ENCODE measurements around the gene KCNMB2.
"Not testable (repeated sequence)": the region's sequence is repeated elsewhere in the genome, so short reads cannot be mapped to it uniquely, and the experiment has no call there.

Gene KCNMB2

DNA sequence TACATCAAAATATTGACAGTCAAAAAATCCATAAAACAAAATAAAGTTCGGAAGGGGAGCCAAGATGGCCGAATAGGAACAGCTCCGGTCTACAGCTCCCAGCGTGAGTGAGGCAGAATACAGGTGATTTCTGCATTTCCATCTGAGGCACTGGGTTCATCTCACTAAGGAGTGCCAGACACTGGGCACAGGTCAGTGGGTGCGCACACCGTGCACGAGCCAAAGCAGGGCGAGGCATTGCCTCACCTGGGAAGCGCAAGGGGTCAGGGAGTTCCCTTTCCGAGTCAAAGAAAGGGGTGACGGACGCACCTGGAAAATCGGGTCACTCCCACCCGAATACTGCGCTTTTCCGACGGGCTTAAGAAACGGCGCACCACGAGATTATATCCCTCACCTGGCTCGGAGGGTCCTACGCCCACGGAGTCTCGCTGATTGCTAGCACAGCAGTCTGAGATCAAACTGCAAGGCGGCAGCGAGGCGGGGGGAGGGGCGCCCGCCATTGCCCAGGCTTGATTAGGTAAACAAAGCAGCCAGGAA, 323.7 kb downstream of the KCNMB2 start:
- H3K27ac ChIP-seq (replicated peaks; ENCODE audit: low read length); H3K27me3 ChIP-seq (ENCODE audit: control insufficient read depth in 3 of 3, insufficient read depth in 3 of 3, low read depth in 1 of 3, low read length in 3 of 3); H2BK5ac ChIP-seq (ENCODE audit: low read length); H3K79me1 ChIP-seq (ENCODE audit: low read depth, low read length); H4K91ac ChIP-seq (ENCODE audit: low read depth, low read length, poor library complexity); H3K4me1 ChIP-seq (ENCODE audit: control insufficient read depth in 2 of 2, insufficient read depth in 1 of 2, low read depth in 1 of 2, low read length in 2 of 2); H3K14ac ChIP-seq (ENCODE audit: low read length); H3K18ac ChIP-seq (ENCODE audit: low read length); H2BK120ac ChIP-seq (ENCODE audit: low read depth, low read length); H3K4me2 ChIP-seq (ENCODE audit: insufficient read depth, low read length, poor library complexity, severe bottlenecking); H3K23ac ChIP-seq (ENCODE audit: low read depth, low read length, poor library complexity); H4K8ac ChIP-seq (ENCODE audit: low read depth, low read length); DNase-seq (ENCODE audit: low spot score); H2AK5ac ChIP-seq (ENCODE audit: low read depth, low read length); H2BK12ac ChIP-seq (ENCODE audit: low read length); H3K4me3 ChIP-seq (ENCODE audit: low read length in 2 of 2); H2BK15ac ChIP-seq (ENCODE audit: low read length); H3K36me3 ChIP-seq (replicated peaks in 1 of 2; ENCODE audit: control insufficient read depth in 2 of 2, insufficient read depth in 2 of 2, low read length in 2 of 2); H3K9ac ChIP-seq (ENCODE audit: low read depth, low read length, poor library complexity); H3K4ac ChIP-seq (ENCODE audit: low read length); H3K9me3 ChIP-seq (replicated peaks in 1 of 2; ENCODE audit: control insufficient read depth in 2 of 2, insufficient read depth in 1 of 2, low read depth in 1 of 2, low read length in 2 of 2): not testable (repeated sequence)
- no CpG with 5 or more reads among the region's 29 CpGs for WGBS, 2 donors (ENCODE audit: extremely low coverage in 2 of 2, insufficient read length in 2 of 2, insufficient replicate concordance in 1 of 2)
- H2AFZ ChIP-seq (ENCODE audit: low read length) = peak overlapping the region; percentile 35

DNA sequence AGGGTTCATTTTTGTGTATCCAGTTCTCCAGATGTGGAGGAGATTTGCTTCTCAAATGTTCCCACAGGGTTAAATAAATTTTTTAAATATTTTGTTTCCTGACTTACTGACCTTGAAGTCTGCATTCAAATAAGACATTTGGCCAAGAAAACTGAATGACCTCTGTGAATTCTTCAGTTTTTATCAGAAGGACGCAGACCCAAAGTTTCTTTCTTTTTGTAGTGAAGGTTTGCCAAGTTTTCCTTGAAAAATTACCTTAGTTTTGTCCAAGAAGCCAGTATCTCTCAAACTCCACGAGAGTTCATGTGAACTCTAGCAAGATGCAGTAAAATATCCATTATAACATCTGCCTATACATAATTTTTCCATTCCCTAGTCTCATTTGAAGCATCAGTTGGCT, 332.4 kb downstream of the KCNMB2 start:
- H3K4ac ChIP-seq (ENCODE audit: low read length) = no peak overlapping the region
- H3K36me3 ChIP-seq (replicated peaks in 1 of 2; ENCODE audit: control insufficient read depth in 2 of 2, insufficient read depth in 2 of 2, low read length in 2 of 2) = no peaks in the 10 kb centered on the region
- H2BK12ac ChIP-seq (ENCODE audit: low read length) = no peak overlapping the region
- H2AFZ ChIP-seq (ENCODE audit: low read length) = no peak overlapping the region
- H3K4me2 ChIP-seq (ENCODE audit: insufficient read depth, low read length, poor library complexity, severe bottlenecking) = no peak overlapping the region
- H3K9me3 ChIP-seq (replicated peaks in 1 of 2; ENCODE audit: control insufficient read depth in 2 of 2, insufficient read depth in 1 of 2, low read depth in 1 of 2, low read length in 2 of 2) = no peaks in the 10 kb centered on the region
- no peak for DNase-seq (ENCODE audit: low spot score)
- no peaks in the 10 kb centered on the region for H3K27me3 ChIP-seq (ENCODE audit: control insufficient read depth in 3 of 3, insufficient read depth in 3 of 3, low read depth in 1 of 3, low read length in 3 of 3)
- H3K79me1 ChIP-seq (ENCODE audit: low read depth, low read length) = no peaks in the 10 kb centered on the region
- no peak overlapping the region for H4K8ac ChIP-seq (ENCODE audit: low read depth, low read length)
- WGBS, 2 donors (ENCODE audit: extremely low coverage in 2 of 2, insufficient read length in 2 of 2, insufficient replicate concordance in 1 of 2) = no CpG with 5 or more reads among the region's 2 CpGs
- H2BK120ac ChIP-seq (ENCODE audit: low read depth, low read length) = no peak overlapping the region
- no peak overlapping the region for H3K9ac ChIP-seq (ENCODE audit: low read depth, low read length, poor library complexity)
- H3K14ac ChIP-seq (ENCODE audit: low read length) = no peak overlapping the region
- no peak overlapping the region for H2AK5ac ChIP-seq (ENCODE audit: low read depth, low read length)
- H2BK15ac ChIP-seq (ENCODE audit: low read length) = no peak overlapping the region
- no peak overlapping the region for H3K18ac ChIP-seq (ENCODE audit: low read length)
- no peak overlapping the region for H2BK5ac ChIP-seq (ENCODE audit: low read length)
- no peak overlapping the region for H3K23ac ChIP-seq (ENCODE audit: low read depth, low read length, poor library complexity)
- H3K4me1 ChIP-seq (ENCODE audit: control insufficient read depth in 2 of 2, insufficient read depth in 1 of 2, low read depth in 1 of 2, low read length in 2 of 2) = no peaks in the 10 kb centered on the region
- no peak overlapping the region for H4K91ac ChIP-seq (ENCODE audit: low read depth, low read length, poor library complexity)
- no peak overlapping the region for H3K4me3 ChIP-seq (ENCODE audit: low read length in 2 of 2)
- H3K27ac ChIP-seq (replicated peaks; ENCODE audit: low read length) = no peak overlapping the region

DNA sequence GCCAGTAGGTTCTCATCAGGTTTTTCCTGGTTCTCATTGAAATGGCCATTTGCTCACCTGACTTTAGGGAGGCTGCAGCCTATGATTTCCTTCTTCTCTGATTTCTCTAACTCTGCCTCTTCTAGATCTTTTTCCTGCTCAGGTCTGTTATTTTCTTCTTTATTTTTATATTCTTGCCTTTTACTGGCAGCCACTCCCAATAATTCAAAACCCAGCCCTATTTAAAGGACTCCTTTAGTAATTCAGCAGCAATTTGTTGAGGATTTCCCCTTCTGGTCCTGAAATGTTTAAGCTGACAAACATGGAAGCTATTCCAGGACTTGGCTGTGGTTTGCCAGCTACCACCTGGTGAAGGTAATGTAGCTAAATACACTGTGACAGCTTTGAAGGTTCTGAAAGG, 333.8 kb downstream of the KCNMB2 start:
- Histone ChIP-seq H3K27me3 (ENCODE audit: control insufficient read depth in 3 of 3, insufficient read depth in 3 of 3, low read depth in 1 of 3, low read length in 3 of 3) (no peaks in the 10 kb centered on the region), H2BK5ac (ENCODE audit: low read length) (no peak overlapping the region), H3K27ac (replicated peaks; ENCODE audit: low read length) (no peak overlapping the region), H3K14ac (ENCODE audit: low read length) (no peak overlapping the region), H2AFZ (ENCODE audit: low read length) (no peak overlapping the region), H3K23ac (ENCODE audit: low read depth, low read length, poor library complexity) (no peak overlapping the region), H3K18ac (ENCODE audit: low read length) (no peak overlapping the region), H2BK15ac (ENCODE audit: low read length) (no peak overlapping the region), H2AK5ac (ENCODE audit: low read depth, low read length) (no peak overlapping the region), H3K9me3 (replicated peaks in 1 of 2; ENCODE audit: control insufficient read depth in 2 of 2, insufficient read depth in 1 of 2, low read depth in 1 of 2, low read length in 2 of 2) (no peaks in the 10 kb centered on the region), H3K4me2 (ENCODE audit: insufficient read depth, low read length, poor library complexity, severe bottlenecking) (no peak overlapping the region), H2BK12ac (ENCODE audit: low read length) (no peak overlapping the region), H3K36me3 (replicated peaks in 1 of 2; ENCODE audit: control insufficient read depth in 2 of 2, insufficient read depth in 2 of 2, low read length in 2 of 2) (no peaks in the 10 kb centered on the region), H4K8ac (ENCODE audit: low read depth, low read length) (no peak overlapping the region), H4K91ac (ENCODE audit: low read depth, low read length, poor library complexity) (no peak overlapping the region), H3K9ac (ENCODE audit: low read depth, low read length, poor library complexity) (no peak overlapping the region), H3K4me3 (ENCODE audit: low read length in 2 of 2) (no peak overlapping the region), H3K4ac (ENCODE audit: low read length) (no peak overlapping the region), H3K4me1 (ENCODE audit: control insufficient read depth in 2 of 2, insufficient read depth in 1 of 2, low read depth in 1 of 2, low read length in 2 of 2) (no peaks in the 10 kb centered on the region), H3K79me1 (ENCODE audit: low read depth, low read length) (no peaks in the 10 kb centered on the region), H2BK120ac (ENCODE audit: low read depth, low read length) (no peak overlapping the region)
- DNase-seq (ENCODE audit: low spot score) = no peak

DNA sequence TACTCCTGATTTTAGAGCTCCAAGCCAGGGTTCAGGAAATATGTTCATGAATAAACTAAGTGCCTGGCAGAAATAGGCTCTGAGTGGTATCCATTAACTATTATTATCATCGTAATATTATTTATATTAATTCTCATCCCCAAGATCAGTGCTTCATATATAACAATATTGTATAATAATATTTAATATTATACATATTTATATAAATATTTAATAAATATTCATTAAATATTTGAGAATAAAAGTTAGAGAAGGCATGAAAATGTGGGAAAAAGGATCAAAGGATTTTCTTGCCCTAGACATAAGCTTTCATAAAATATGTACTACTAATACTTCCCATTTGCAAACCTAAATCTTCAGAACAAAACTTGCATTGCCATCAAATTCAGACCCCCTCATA, 338.9 kb downstream of the KCNMB2 start:
- H4K8ac ChIP-seq (ENCODE audit: low read depth, low read length) = no peak overlapping the region
- H3K36me3 ChIP-seq (replicated peaks in 1 of 2; ENCODE audit: control insufficient read depth in 2 of 2, insufficient read depth in 2 of 2, low read length in 2 of 2) = no peaks in the 10 kb centered on the region
- no CpG with 5 or more reads among the region's 1 CpG for WGBS, 2 donors (ENCODE audit: extremely low coverage in 2 of 2, insufficient read length in 2 of 2, insufficient replicate concordance in 1 of 2)
- H2BK12ac ChIP-seq (ENCODE audit: low read length) = no peak overlapping the region
- no peak overlapping the region for H2BK15ac ChIP-seq (ENCODE audit: low read length)
- no peak overlapping the region for H3K18ac ChIP-seq (ENCODE audit: low read length)
- H3K23ac ChIP-seq (ENCODE audit: low read depth, low read length, poor library complexity) = no peak overlapping the region
- H3K4me1 ChIP-seq (ENCODE audit: control insufficient read depth in 2 of 2, insufficient read depth in 1 of 2, low read depth in 1 of 2, low read length in 2 of 2) = peaks cover 0 to under 1% of the 10 kb centered on the region in 2 donors
- no peak overlapping the region for H3K4me3 ChIP-seq (ENCODE audit: low read length in 2 of 2)
- H3K9ac ChIP-seq (ENCODE audit: low read depth, low read length, poor library complexity) = no peak overlapping the region
- no peak overlapping the region for H2AK5ac ChIP-seq (ENCODE audit: low read depth, low read length)
- no peak overlapping the region for H3K4ac ChIP-seq (ENCODE audit: low read length)
- no peak overlapping the region for H4K91ac ChIP-seq (ENCODE audit: low read depth, low read length, poor library complexity)
- H3K27ac ChIP-seq (replicated peaks; ENCODE audit: low read length) = no peak overlapping the region
- no peak overlapping the region for H3K14ac ChIP-seq (ENCODE audit: low read length)
- no peaks in the 10 kb centered on the region for H3K9me3 ChIP-seq (replicated peaks in 1 of 2; ENCODE audit: control insufficient read depth in 2 of 2, insufficient read depth in 1 of 2, low read depth in 1 of 2, low read length in 2 of 2)
- H3K27me3 ChIP-seq (ENCODE audit: control insufficient read depth in 3 of 3, insufficient read depth in 3 of 3, low read depth in 1 of 3, low read length in 3 of 3) = no peaks in the 10 kb centered on the region
- no peaks in the 10 kb centered on the region for H3K79me1 ChIP-seq (ENCODE audit: low read depth, low read length)
- no peak overlapping the region for H2BK5ac ChIP-seq (ENCODE audit: low read length)
- no peak overlapping the region for H3K4me2 ChIP-seq (ENCODE audit: insufficient read depth, low read length, poor library complexity, severe bottlenecking)
- H2BK120ac ChIP-seq (ENCODE audit: low read depth, low read length) = no peak overlapping the region
- DNase-seq (ENCODE audit: low spot score) = no peak
- H2AFZ ChIP-seq (ENCODE audit: low read length) = no peak overlapping the region

All from neuronal stem cell (in vitro differentiated cells).